Myocyte (in vitro differentiated cells): ENCODE measurements around the gene PCDHGB6. TPM values are rescaled to one million over a fixed set of nuclear protein-coding genes. Genes with fewer than 3 reads are reported as not detected.
"Not testable (repeated sequence)": the region's sequence is repeated elsewhere in the genome, so short reads cannot be mapped to it uniquely, and the experiment has no call there.

Experiments used
- DNase-seq: peaks from one replicate; pipeline ENCODE4 v3.0.0-alpha.2; 2012; ENCODE audit warnings: low read depth
- polyA plus RNA-seq: library from polyadenylated mRNA; unstranded; fragments of >200 nt; gene quantifications from one replicate; pipeline ENCODE4 v1.2.1, GENCODE V29; 2012; ENCODE audit warnings: missing spikeins
- total RNA-seq: library from RNA; depleted of rRNA; stranded (reverse); fragments of >200 nt; gene quantifications from 2 replicates; pipeline ENCODE4 v1.2.3, GENCODE V29; 2014

The PCDHGB6 gene
- total RNA-seq = 0.78 and 0.96 TPM in 2 replicates
- 0.40 TPM for polyA plus RNA-seq

- not testable (repeated sequence) for DNase-seq
These were observed at the start of gene PCDHGB6 for GRCh38 chr5:141407790-141408505. Gene PCDHGB6, plus strand, starts transcription at chr5:141408021. Its CDS starts 182 bp downstream, at chr5:141408203.

DNA sequence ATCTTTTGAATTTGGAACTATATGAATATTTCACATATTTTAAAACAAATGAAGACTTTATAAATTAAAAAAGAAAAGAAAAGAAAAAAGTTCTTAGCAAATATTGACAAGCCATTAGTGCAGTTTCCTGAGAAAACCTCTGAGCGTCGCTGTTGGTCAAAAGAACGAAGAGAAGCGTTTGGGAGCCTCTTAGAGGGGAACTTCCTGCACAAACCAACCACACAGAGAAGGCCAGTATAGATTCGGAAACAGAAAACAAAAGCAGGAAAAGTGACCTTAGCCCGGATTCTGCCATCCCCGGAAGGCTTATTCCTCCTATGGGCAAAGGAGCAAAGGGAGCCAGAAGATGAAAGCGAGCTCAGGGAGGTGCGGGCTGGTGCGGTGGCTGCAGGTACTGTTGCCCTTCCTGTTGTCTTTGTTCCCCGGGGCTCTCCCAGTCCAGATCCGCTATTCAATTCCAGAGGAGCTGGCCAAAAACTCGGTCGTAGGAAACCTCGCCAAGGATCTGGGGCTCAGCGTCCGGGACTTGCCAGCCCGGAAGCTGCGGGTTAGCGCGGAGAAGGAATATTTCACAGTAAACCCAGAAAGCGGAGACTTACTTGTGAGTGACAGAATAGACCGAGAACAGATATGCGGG lies 47.9 kb upstream of the PCDHGB6 start, which contains the start of gene PCDHGB2:
Gene PCDHGB2 (plus strand): TSS at position 205 of the 637 bp plus-strand sequence. CDS start 142 bp downstream, at position 347.
- DNase-seq = peak; percentile 72

DNA sequence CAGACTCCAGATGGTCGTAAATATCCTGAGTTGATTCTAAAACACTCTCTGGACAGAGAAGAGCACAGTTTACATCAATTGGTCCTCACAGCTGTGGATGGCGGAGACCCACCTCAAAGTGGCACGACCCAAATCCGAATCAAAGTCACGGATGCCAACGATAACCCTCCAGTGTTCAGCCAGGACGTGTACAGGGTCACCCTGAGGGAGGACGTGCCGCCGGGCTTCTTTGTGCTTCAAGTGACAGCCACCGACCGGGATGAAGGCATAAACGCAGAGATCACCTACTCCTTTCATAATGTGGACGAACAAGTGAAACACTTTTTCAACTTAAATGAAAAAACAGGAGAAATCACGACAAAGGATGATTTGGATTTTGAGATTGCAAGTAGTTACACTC lies 47.1 kb upstream of the PCDHGB6 start:
- DNase-seq = no peak

GRCh38 chr5:141362719-141363118 lies 45.1 kb upstream of the PCDHGB6 start:
- DNase-seq = no peak

DNA sequence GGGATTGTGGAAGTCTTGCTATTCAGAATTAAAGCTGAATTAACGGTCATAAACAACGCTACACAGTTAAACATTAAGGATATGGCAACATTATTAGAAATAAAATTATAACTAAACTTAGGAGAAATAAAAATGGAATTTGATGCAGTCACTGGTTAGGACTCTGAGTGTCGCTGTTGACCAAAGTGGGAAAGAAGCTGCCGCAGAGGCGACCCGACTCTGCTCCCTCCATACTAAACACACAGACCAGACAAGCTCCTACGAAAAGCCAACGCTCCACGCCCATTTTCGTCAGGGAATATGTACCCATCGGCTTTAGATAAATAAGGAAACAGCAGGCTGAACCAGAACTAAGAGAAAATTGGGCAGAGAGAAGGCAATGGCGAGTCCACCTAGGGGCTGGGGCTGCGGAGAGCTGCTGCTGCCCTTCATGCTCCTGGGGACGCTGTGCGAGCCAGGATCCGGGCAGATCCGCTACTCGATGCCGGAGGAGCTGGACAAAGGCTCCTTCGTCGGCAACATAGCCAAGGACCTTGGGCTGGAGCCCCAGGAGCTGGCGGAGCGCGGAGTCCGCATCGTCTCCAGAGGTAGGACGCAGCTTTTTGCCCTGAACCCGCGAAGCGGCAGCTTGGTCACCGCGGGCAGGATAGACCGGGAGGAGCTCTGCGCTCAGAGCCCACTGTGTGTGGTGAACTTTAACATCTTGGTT lies 43.7 kb upstream of the PCDHGB6 start, which contains the start of gene PCDHGA5:
Gene PCDHGA5 (plus strand): TSS at position 211 of the 709 bp plus-strand sequence. CDS start 169 bp downstream, at position 380.
- DNase-seq = no peak

- no peak for DNase-seq
These were observed 41.6 kb upstream of the PCDHGB6 start for GRCh38 chr5:141366016-141366896.

- no peak for DNase-seq
These were observed 37.6 kb upstream of the PCDHGB6 start, which contains the start of gene PCDHGB3 for GRCh38 chr5:141369994-141370848. Gene PCDHGB3, plus strand, starts transcription at chr5:141370242. Its CDS starts 153 bp downstream, at chr5:141370395.

- no peak for DNase-seq
These were observed 36.0 kb upstream of the PCDHGB6 start for GRCh38 chr5:141371572-141372475.

- DNase-seq = no peak
These were observed 34.0 kb upstream of the PCDHGB6 start, which contains the start of gene PCDHGA6 for GRCh38 chr5:141373673-141374317. Gene PCDHGA6, plus strand, starts transcription at chr5:141373891. Its CDS starts 193 bp downstream, at chr5:141374084.

- DNase-seq = no peak
These were observed 33.2 kb upstream of the PCDHGB6 start for GRCh38 chr5:141374627-141375026.

- not testable (repeated sequence) for DNase-seq
These were observed 32.2 kb upstream of the PCDHGB6 start for GRCh38 chr5:141375444-141376155.

GRCh38 chr5:141382469-141383294 lies 25.1 kb upstream of the PCDHGB6 start, which contains the start of gene PCDHGA7:
Gene PCDHGA7, plus strand, starts transcription at chr5:141382742. Its CDS starts 158 bp downstream, at chr5:141382900.
- no peak for DNase-seq

- no peak for DNase-seq
These were observed 24.5 kb upstream of the PCDHGB6 start for GRCh38 chr5:141383345-141383744.

GRCh38 chr5:141384471-141385267 lies 23.2 kb upstream of the PCDHGB6 start:
- no peak for DNase-seq

- not testable (repeated sequence) for DNase-seq
These were observed 20.1 kb upstream of the PCDHGB6 start, which contains the start of gene PCDHGB4 for GRCh38 chr5:141387557-141388311. Gene PCDHGB4, plus strand, starts transcription at chr5:141387698. Its CDS starts 187 bp downstream, at chr5:141387885.
